Measurements from ENCODE around the gene CSF1R.

The CSF1R gene

GRCh38 chr5:150122536-150123481 lies 36.5 kb upstream of the CSF1R start:
- Histone ChIP-seq H3K4me3 (ENCODE audit: low read length) (no peak overlapping the region), H3K9ac (ENCODE audit: low read length) (no peak overlapping the region), H3K4me1 (ENCODE audit: low read length) (no peaks in the 10 kb centered on the region), H3K9me3 (ENCODE audit: insufficient read depth, low read length) (no peaks in the 10 kb centered on the region), H2AFZ (ENCODE audit: low read depth, low read length) (no peak overlapping the region), H3K27ac (ENCODE audit: low read length) (no peak overlapping the region), H3K79me2 (ENCODE audit: low read length) (no peaks in the 10 kb centered on the region), H4K20me1 (ENCODE audit: insufficient read depth, low read length) (no peaks in the 10 kb centered on the region), H3K4me2 (ENCODE audit: low read length) (no peak overlapping the region), H3K27me3 (ENCODE audit: low read depth, low read length) (no peaks in the 10 kb centered on the region), H3K36me3 (replicated peaks; ENCODE audit: low read depth, low read length) (no peaks in the 10 kb centered on the region)
- no peak for TF ChIP-seq EZH2phosphoT487 (IDR thresholded peaks at IDR 0.05; ENCODE audit: low read depth)
- TF ChIP-seq CTCF (IDR thresholded peaks at IDR 0.05; ENCODE audit: low read depth, low read length), result no peak

- H3K9ac ChIP-seq (ENCODE audit: low read length), result no peak overlapping the region
- H3K79me2 ChIP-seq (ENCODE audit: low read length), result no peaks in the 10 kb centered on the region
- H3K27ac ChIP-seq (ENCODE audit: low read length), result no peak overlapping the region
- H4K20me1 ChIP-seq (ENCODE audit: insufficient read depth, low read length), result no peaks in the 10 kb centered on the region
- H2AFZ ChIP-seq (ENCODE audit: low read depth, low read length), result peak overlapping the region; percentile 60; the same call in 1 of the 2 replicates
- no peaks in the 10 kb centered on the region for H3K27me3 ChIP-seq (ENCODE audit: low read depth, low read length)
- no peak overlapping the region for H3K4me3 ChIP-seq (ENCODE audit: low read length)
- H3K36me3 ChIP-seq (replicated peaks; ENCODE audit: low read depth, low read length), result no peaks in the 10 kb centered on the region
- H3K4me1 ChIP-seq (ENCODE audit: low read length), result no peaks in the 10 kb centered on the region
- H3K4me2 ChIP-seq (ENCODE audit: low read length), result no peak overlapping the region
- TF ChIP-seq CTCF (IDR thresholded peaks at IDR 0.05; ENCODE audit: low read depth, low read length) (peak; percentile 34), EZH2phosphoT487 (IDR thresholded peaks at IDR 0.05; ENCODE audit: low read depth) (no peak)
- no peaks in the 10 kb centered on the region for H3K9me3 ChIP-seq (ENCODE audit: insufficient read depth, low read length)
These were observed 35.8 kb upstream of the CSF1R start for GRCh38 chr5:150122158-150122510.

- Histone ChIP-seq H3K4me2 (ENCODE audit: low read length) (no peak overlapping the region), H3K27ac (ENCODE audit: low read length) (no peak overlapping the region), H3K4me3 (ENCODE audit: low read length) (no peak overlapping the region), H2AFZ (ENCODE audit: low read depth, low read length) (peak overlapping the region; percentile 60; the same call in 1 of the 2 replicates), H3K36me3 (replicated peaks; ENCODE audit: low read depth, low read length) (no peaks in the 10 kb centered on the region), H3K9ac (ENCODE audit: low read length) (no peak overlapping the region), H3K79me2 (ENCODE audit: low read length) (no peaks in the 10 kb centered on the region), H3K27me3 (ENCODE audit: low read depth, low read length) (no peaks in the 10 kb centered on the region), H3K9me3 (ENCODE audit: insufficient read depth, low read length) (no peaks in the 10 kb centered on the region), H4K20me1 (ENCODE audit: insufficient read depth, low read length) (no peaks in the 10 kb centered on the region), H3K4me1 (ENCODE audit: low read length) (no peaks in the 10 kb centered on the region)
- TF ChIP-seq EZH2phosphoT487 (IDR thresholded peaks at IDR 0.05; ENCODE audit: low read depth), result no peak
- TF ChIP-seq CTCF (IDR thresholded peaks at IDR 0.05; ENCODE audit: low read depth, low read length), result no peak
These were observed 35.2 kb upstream of the CSF1R start for GRCh38 chr5:150121448-150122157.
